NCI-H2107 (cell line): Measurements from ENCODE around the gene MALRD1.

Source experiments
- DNase-seq: peaks from one replicate; lab custom pipeline; 2025; lab: John Stamatoyannopoulos, UW

The MALRD1 gene

GRCh38 chr10:19111501-19112267, 63.1 kb downstream of the MALRD1 start:
- DNase-seq: no peak

- no peak for DNase-seq
These were observed 68.8 kb downstream of the MALRD1 start for GRCh38 chr10:19117438-19117837.

GRCh38 chr10:19119191-19119590, 70.6 kb downstream of the MALRD1 start:
- no peak for DNase-seq

- DNase-seq: no peak
These were observed 71.8 kb downstream of the MALRD1 start for GRCh38 chr10:19120381-19120908.

GRCh38 chr10:19133992-19134391, 85.4 kb downstream of the MALRD1 start:
- no peak for DNase-seq

GRCh38 chr10:19142967-19143366, 94.4 kb downstream of the MALRD1 start:
- no peak for DNase-seq

- no peak for DNase-seq
These were observed 95.6 kb downstream of the MALRD1 start for GRCh38 chr10:19144206-19144605.

- DNase-seq: no peak
These were observed 105.8 kb downstream of the MALRD1 start for GRCh38 chr10:19154375-19154774.

- no peak for DNase-seq
These were observed 109.8 kb downstream of the MALRD1 start for GRCh38 chr10:19158358-19158757.

GRCh38 chr10:19158870-19159269, 110.3 kb downstream of the MALRD1 start:
- no peak for DNase-seq

GRCh38 chr10:19164461-19164860, 115.9 kb downstream of the MALRD1 start:
- DNase-seq: no peak

- DNase-seq: no peak
These were observed 120.0 kb downstream of the MALRD1 start for GRCh38 chr10:19168584-19168983.

GRCh38 chr10:19169041-19169440, 120.4 kb downstream of the MALRD1 start:
- no peak for DNase-seq

GRCh38 chr10:19169684-19170083, 121.1 kb downstream of the MALRD1 start:
- no peak for DNase-seq

- no peak for DNase-seq
These were observed 130.1 kb downstream of the MALRD1 start for GRCh38 chr10:19178675-19179074.

GRCh38 chr10:19184891-19185290, 136.3 kb downstream of the MALRD1 start:
- no peak for DNase-seq

- no peak for DNase-seq
These were observed 146.3 kb downstream of the MALRD1 start for GRCh38 chr10:19194866-19195265.

- no peak for DNase-seq
These were observed 147.1 kb downstream of the MALRD1 start for GRCh38 chr10:19195698-19196097.

GRCh38 chr10:19200211-19200610, 151.6 kb downstream of the MALRD1 start:
- DNase-seq: no peak

GRCh38 chr10:19204246-19204917, 155.8 kb downstream of the MALRD1 start:
- no peak for DNase-seq

GRCh38 chr10:19209319-19209718, 160.7 kb downstream of the MALRD1 start:
- DNase-seq: no peak

- DNase-seq: no peak
These were observed 164.0 kb downstream of the MALRD1 start for GRCh38 chr10:19212590-19212989.

GRCh38 chr10:19221216-19221615, 172.6 kb downstream of the MALRD1 start:
- no peak for DNase-seq
